ENCODE measurements around the gene AP4S1. TPM values are rescaled to one million over a fixed set of nuclear protein-coding genes. Genes with fewer than 3 reads are reported as not detected.
"Not testable (repeated sequence)": the region's sequence is repeated elsewhere in the genome, so short reads cannot be mapped to it uniquely, and the experiment has no call there.

Gene AP4S1
- total RNA-seq, 1 donor = 5.6 TPM

DNA sequence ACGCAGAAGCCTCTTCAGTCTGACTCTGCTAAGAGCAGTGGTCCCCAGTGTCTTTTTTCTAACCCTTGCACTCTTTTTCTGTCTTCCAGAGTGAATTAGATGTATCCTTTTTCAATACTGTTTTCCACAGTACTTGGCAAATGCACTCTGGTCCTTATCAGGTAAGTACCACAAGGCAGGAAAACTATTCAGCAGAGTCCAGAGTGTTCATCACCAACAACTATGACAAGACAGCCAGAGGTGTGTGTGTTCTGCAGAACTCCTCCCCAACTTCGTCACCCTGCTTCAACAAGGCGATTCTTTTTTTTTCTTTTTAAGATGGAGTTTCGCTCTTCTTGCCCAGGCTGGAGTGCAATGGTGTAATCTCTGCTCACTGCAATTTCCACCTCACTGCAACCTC lies 55.0 kb downstream of the AP4S1 start:
- DNase-seq (ENCODE audit: low read depth) = no peak
- no peak overlapping the region for H3K4me3 ChIP-seq (ENCODE audit: low read depth, low read length)
- TF ChIP-seq, protein P1, sequence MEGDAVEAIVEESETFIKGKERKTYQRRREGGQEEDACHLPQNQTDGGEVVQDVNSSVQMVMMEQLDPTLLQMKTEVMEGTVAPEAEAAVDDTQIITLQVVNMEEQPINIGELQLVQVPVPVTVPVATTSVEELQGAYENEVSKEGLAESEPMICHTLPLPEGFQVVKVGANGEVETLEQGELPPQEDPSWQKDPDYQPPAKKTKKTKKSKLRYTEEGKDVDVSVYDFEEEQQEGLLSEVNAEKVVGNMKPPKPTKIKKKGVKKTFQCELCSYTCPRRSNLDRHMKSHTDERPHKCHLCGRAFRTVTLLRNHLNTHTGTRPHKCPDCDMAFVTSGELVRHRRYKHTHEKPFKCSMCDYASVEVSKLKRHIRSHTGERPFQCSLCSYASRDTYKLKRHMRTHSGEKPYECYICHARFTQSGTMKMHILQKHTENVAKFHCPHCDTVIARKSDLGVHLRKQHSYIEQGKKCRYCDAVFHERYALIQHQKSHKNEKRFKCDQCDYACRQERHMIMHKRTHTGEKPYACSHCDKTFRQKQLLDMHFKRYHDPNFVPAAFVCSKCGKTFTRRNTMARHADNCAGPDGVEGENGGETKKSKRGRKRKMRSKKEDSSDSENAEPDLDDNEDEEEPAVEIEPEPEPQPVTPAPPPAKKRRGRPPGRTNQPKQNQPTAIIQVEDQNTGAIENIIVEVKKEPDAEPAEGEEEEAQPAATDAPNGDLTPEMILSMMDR (IDR thresholded peaks at IDR 0.05; ENCODE audit: insufficient read depth, low read depth, low read length) = no peak

DNA sequence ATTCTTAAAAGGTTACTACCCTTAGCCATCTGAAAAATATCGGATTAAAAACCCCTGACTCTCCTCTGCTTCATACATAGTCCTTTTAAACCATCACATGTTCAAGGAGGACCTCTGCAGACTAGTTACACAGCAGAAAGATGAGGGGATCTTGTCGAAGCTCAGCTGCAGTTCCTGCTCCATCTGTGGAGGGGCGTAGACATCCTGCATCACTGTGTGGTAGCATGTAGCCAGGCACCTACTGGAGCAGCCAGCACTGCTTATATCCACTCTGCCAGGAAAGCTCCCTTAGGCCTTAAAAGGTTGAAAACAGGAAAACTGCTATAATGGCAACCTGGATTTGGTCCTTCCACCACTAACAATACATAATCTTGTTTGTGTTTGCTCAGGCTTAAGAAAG lies 58.3 kb downstream of the AP4S1 start:
- DNase-seq (ENCODE audit: low read depth) = no peak
- TF ChIP-seq, protein P1 (IDR thresholded peaks at IDR 0.05; ENCODE audit: insufficient read depth, low read depth, low read length) = no peak
- H3K4me3 ChIP-seq (ENCODE audit: low read depth, low read length) = no peak overlapping the region

DNA sequence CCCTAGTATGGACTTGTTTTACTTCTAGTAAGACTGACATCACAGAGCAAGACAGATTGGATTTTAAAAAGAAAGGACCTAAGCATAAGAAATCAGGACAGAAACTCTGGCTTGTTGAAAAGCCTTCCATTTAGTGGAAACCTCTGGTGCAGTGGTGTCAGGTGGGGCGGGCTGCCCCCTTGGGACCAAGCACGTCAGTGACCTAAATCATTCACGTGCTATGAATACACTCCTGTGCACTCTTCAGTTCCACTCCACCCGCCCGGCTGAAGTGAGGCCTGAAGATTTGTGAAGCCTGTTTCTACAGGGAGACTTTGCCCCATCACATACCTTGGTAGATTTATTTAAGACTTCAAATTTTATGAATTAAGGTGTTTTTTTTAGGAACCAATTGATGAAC lies 58.9 kb downstream of the AP4S1 start:
- no peak overlapping the region for H3K4me3 ChIP-seq (ENCODE audit: low read depth, low read length)
- no peak for DNase-seq (ENCODE audit: low read depth)
- TF ChIP-seq, protein P1 (IDR thresholded peaks at IDR 0.05; ENCODE audit: insufficient read depth, low read depth, low read length) = no peak

DNA sequence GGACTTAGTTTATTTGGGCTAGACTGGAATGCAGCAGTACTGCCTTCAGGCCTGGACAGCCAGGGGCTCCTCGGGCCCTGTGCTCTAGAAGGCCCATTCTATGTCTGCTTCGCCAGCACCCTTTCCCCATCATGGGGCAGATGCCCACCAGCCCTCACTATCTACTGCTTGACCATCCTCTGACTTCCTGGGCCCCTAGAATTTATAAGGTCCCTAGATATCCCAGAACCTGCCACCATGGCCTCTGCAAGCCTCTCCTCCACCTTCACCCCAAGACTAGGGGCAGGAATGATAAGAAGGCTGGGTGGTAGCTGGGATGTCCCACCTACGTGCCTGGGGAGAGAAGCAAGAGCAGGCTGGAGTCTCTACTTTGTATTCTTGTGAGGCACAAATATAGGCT lies 59.6 kb downstream of the AP4S1 start:
- no peak overlapping the region for H3K4me3 ChIP-seq (ENCODE audit: low read depth, low read length)
- TF ChIP-seq, protein P1 (IDR thresholded peaks at IDR 0.05; ENCODE audit: insufficient read depth, low read depth, low read length) = no peak
- no peak for DNase-seq (ENCODE audit: low read depth)

DNA sequence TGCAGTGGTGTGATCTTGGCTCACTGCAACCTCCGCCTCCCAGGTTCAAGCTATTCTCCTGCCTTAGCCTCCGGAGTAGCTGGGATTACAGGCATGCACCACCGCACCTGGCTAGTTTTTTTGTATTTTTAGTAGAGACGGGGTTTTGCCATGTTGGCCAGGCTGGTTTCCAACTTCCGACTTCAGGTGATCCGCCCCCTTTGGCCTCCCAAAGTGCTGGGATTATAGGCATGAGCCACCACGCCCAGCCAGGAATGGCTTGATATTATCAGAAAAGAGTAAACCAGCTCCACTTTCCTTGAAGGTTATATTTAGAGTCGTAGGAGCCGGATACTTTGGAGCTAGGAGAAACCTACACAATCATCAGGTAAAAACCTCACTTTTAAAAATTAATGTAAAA lies 61.0 kb downstream of the AP4S1 start:
- not testable (repeated sequence) for H3K4me3 ChIP-seq (ENCODE audit: low read depth, low read length); DNase-seq (ENCODE audit: low read depth)

DNA sequence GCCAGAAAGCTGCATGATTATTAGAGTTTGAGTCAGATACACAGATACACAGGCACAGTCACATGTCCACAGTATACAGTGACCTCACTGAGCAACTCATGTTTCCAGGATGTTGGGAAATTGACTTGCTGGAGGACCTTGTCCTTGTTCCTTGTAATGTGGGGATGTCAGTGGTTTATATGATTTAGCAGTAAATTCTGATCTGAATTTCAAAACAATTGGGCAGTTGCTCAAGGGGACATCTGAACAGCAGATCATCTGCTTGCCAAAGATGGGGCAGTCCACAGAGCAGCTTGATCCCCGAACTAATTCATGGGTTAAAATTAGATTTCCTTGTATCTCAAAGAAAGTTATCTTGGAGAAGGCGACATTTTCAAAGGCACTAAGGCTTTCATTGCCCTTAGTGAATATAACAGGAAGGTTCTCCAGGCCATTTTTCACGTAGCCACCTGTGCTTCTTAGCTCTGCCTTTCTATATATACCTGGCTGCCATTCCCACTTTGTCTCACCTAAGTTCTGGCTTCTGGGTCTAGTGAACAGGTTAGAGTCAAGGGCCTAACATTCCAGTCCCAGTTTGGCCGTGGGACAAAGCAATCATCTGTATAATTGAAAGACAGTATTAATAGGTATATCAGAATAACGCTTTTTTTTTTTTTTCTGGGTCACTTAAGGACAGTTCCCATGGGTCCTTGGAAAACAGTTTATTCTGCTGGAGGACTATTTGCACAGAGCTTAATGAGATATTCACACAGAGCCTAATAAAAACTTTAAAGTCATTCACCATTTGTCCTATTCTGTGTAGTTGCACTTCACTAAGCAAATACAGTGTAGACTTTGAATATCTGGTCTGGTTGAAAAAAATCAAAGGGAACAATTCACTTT lies 65.7 kb downstream of the AP4S1 start:
- no peak overlapping the region for H3K4me3 ChIP-seq (ENCODE audit: low read depth, low read length)
- DNase-seq (ENCODE audit: low read depth) = peak; percentile 98
- TF ChIP-seq, protein P1 (IDR thresholded peaks at IDR 0.05; ENCODE audit: insufficient read depth, low read depth, low read length) = no peak

DNA sequence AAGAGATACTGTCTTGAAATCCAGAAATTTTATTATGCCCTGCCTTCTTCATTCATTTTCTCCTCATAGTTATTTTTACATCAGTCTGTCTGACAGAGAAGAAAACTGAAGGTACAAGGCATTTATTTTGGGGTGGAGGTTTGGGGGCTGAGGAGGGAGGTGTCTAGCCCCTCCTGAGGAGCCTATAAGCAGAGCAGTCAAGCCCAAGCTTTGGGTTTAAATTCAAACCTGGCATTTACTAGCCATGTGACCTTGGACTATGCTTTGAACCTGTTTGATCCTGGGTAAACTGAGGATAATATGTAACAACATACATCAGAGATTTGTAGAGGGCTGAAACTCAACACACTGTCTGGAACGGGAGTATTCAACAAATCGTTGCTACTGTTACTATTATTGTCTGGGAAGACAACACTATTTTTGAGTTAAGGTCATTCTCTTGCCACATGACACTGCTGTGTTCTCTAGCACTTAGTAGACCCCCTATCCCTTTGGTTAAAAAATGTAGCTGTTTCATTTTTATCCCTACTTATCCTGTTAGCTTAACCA lies 66.8 kb downstream of the AP4S1 start:
- TF ChIP-seq, protein P1 (IDR thresholded peaks at IDR 0.05; ENCODE audit: insufficient read depth, low read depth, low read length) = no peak
- DNase-seq (ENCODE audit: low read depth) = no peak
- H3K4me3 ChIP-seq (ENCODE audit: low read depth, low read length) = no peak overlapping the region

DNA sequence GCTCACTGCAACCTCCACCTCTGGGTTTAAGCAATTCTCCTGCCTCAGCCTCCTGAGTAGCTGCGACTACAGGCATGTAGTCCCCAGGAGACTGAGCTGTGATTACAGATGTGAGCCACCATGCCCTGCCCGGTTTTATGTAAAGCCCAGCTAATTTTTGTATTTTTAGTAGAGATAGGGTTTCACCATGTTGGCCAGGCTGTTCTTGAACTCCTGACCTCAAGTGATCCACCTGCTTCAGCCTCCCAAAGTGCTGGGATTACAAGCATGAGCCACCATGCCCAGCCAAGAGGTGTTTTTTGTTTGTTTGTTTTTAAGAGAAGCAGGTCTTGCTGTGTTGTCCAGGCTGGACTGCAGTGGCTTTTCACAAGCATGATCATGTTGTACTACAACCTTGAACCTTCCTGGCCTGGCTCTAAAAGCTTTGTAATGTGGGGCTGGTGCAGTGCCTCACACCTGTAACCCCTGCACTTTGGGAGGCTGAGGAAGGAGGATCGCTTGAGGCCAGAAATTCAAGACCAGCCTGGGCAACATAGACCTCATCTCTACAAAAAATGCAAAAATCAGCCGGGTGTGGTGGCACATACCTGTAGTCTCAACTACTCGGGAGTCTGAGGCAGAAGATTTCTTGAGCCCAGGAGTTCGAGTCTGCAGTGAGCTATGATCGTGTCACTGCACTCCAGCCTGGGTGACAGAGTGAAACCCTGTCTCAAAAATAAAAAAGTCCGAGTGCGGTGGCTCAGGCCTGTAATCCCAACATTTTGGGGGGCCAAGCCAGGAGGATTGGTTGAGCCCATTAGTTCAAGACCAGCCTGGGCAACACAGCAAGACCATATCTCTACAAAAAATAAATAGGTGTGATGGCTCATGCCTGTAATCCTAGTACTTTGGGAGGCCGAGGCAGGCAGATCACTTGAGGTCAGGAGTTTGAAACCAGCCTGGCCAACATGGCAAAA lies 68.7 kb downstream of the AP4S1 start:
- H3K4me3 ChIP-seq (ENCODE audit: low read depth, low read length); DNase-seq (ENCODE audit: low read depth): not testable (repeated sequence)

DNA sequence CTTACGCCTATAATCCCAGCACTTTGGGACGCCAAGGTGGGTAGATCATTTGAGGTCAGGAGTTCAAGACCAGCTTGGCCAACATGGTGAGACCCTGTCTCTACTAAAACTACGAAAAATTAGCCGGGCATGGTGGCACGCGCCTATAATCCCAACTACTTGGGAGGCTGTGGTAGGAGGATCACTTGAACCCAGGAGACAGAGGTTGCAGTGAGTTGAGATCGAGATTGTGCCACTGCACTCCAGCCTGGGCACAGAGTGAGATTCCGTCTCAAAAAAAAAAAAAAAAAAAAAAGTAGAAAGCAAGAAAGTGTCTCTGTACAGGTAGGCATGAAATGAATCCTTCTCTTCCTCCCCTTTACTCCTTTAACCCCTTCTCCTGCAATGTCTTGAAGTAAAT lies 70.4 kb downstream of the AP4S1 start:
- DNase-seq (ENCODE audit: low read depth); H3K4me3 ChIP-seq (ENCODE audit: low read depth, low read length): not testable (repeated sequence)
